ENCODE measurements around the gene AIF1.

The AIF1 gene

GRCh38 chr6:31664790-31665500 is 49.9 kb downstream of the AIF1 start, which contains the start of gene GPANK1:
Gene GPANK1 (minus strand): TSS chr6:31664997. CDS start chr6:31664478, 519 bp downstream.
- DNase-seq (ENCODE audit: low read depth) = peak; percentile 97
- TF ChIP-seq CTCF (IDR thresholded peaks at IDR 0.05; ENCODE audit: insufficient read depth, low read depth, low read length, missing control alignments) = no peak
- peak within 1 kb of the TSS; percentile 66 for H3K4me3 ChIP-seq (ENCODE audit: low read length)

GRCh38 chr6:31665501-31666336 is 50.7 kb downstream of the AIF1 start, which contains the start of gene CSNK2B:
Gene CSNK2B (plus strand): TSS chr6:31666080. CDS start chr6:31666832, 752 bp downstream.
- TF ChIP-seq CTCF (IDR thresholded peaks at IDR 0.05; ENCODE audit: insufficient read depth, low read depth, low read length, missing control alignments) = peak; percentile 7
- peak; percentile 99 for DNase-seq (ENCODE audit: low read depth)
- H3K4me3 ChIP-seq (ENCODE audit: low read length) = peak within 1 kb of the TSS; percentile 66

- peak; percentile 31 for DNase-seq (ENCODE audit: low read depth)
- H3K4me3 ChIP-seq (ENCODE audit: low read length) = peak overlapping the region; percentile 66
- TF ChIP-seq CTCF (IDR thresholded peaks at IDR 0.05; ENCODE audit: insufficient read depth, low read depth, low read length, missing control alignments) = no peak
Measured at GRCh38 chr6:31666337-31666965, 51.4 kb downstream of the AIF1 start.

All from epithelial cell of esophagus (primary cell).